ENCODE measurements around the gene SIK3. TPM values are rescaled to one million over a fixed set of nuclear protein-coding genes. Genes with fewer than 3 reads are reported as not detected.

SIK3 gene
- total RNA-seq, 1 experiment from 2014 or later = 34.4 TPM

- TF ChIP-seq ZNF532 (CRISPR knock-in tag; IDR thresholded peaks at IDR 0.05; ENCODE audit: borderline replicate concordance) (no peak), ZNF263 (CRISPR knock-in tag; IDR thresholded peaks at IDR 0.05; ENCODE audit: low read depth) (no peak), ZNF121 (CRISPR knock-in tag; IDR thresholded peaks at IDR 0.05) (no peak), ZNF317 (CRISPR knock-in tag; IDR thresholded peaks at IDR 0.05; ENCODE audit: borderline replicate concordance, low read depth) (no peak), CDX4 (CRISPR knock-in tag; IDR thresholded peaks at IDR 0.05; ENCODE audit: borderline replicate concordance) (no peak), NFATC4 (CRISPR knock-in tag; IDR thresholded peaks at IDR 0.05) (no peak), ZSCAN18 (CRISPR knock-in tag; IDR thresholded peaks at IDR 0.05) (no peak), E2F1 (CRISPR knock-in tag; IDR thresholded peaks at IDR 0.05) (no peak), IRF1 (CRISPR knock-in tag; IDR thresholded peaks at IDR 0.05) (no peak), MAX (CRISPR knock-in tag; IDR thresholded peaks at IDR 0.05) (no peak)
Observed at GRCh38 chr11:116938471-116939070, 159.7 kb downstream of the SIK3 start (continued).

GRCh38 chr11:116936754-116937446 is 161.3 kb downstream of the SIK3 start:
- Mint-ChIP-seq H3K4me3 (no peak overlapping the region), H3K27me3 (ENCODE audit: low read depth) (no peaks in the 10 kb centered on the region), H3K9me3 (no peaks in the 10 kb centered on the region), H3K27ac (no peak overlapping the region), H3K36me3 (no peaks in the 10 kb centered on the region; the same call in 1 of the 2 replicates), H3K4me1 (peaks cover 2% of the 10 kb centered on the region)
- CTCF ChIA-PET = no interaction called here
- DNase-seq (ENCODE audit: low spot score) (no peak), ATAC-seq (no peak)
- POLR2A ChIA-PET = no interaction called here
- no peak for TF ChIP-seq ZNF396 (CRISPR knock-in tag; IDR thresholded peaks at IDR 0.05; ENCODE audit: borderline replicate concordance)
- TF ChIP-seq HMGXB4 (CRISPR knock-in tag; IDR thresholded peaks at IDR 0.05) = no peak
- TF ChIP-seq NR2C2 (CRISPR knock-in tag; IDR thresholded peaks at IDR 0.05) = no peak
- TF ChIP-seq ZNF532 (CRISPR knock-in tag; IDR thresholded peaks at IDR 0.05; ENCODE audit: borderline replicate concordance) = no peak
- no peak for TF ChIP-seq KAT7 (CRISPR knock-in tag; IDR thresholded peaks at IDR 0.05; ENCODE audit: borderline replicate concordance)
- no peak for TF ChIP-seq SMAD4 (CRISPR knock-in tag; IDR thresholded peaks at IDR 0.05)
- no peak for TF ChIP-seq JUN (CRISPR knock-in tag; IDR thresholded peaks at IDR 0.05)
- no peak for TF ChIP-seq MAX (CRISPR knock-in tag; IDR thresholded peaks at IDR 0.05)
- TF ChIP-seq FOXK1 (CRISPR knock-in tag; IDR thresholded peaks at IDR 0.05) = no peak
- TF ChIP-seq NFATC4 (CRISPR knock-in tag; IDR thresholded peaks at IDR 0.05) = no peak

Data from WTC11 (cell line).